ENCODE data around the gene TXNDC17. TPM values are rescaled to one million over a fixed set of nuclear protein-coding genes. Genes with fewer than 3 reads are reported as not detected.

TXNDC17 gene
- total RNA-seq, 2 donors from 2014 or later = 135 to 151 TPM

- Histone ChIP-seq H3K27me3 (ENCODE audit: control insufficient read depth, insufficient read depth, low read length, poor library complexity, severe bottlenecking) (no peaks in the 10 kb centered on the region), H3K27ac (ENCODE audit: low read depth, low read length) (no peak overlapping the region), H3K4me1 (ENCODE audit: control insufficient read depth, insufficient read depth, low read length) (peaks cover 9% of the 10 kb centered on the region), H3K36me3 (ENCODE audit: control insufficient read depth, insufficient read depth, low read length) (no peaks in the 10 kb centered on the region), H3K9ac (ENCODE audit: extremely low read depth, low read length, poor library complexity, severe bottlenecking) (no peak overlapping the region), H3K9me3 (ENCODE audit: control insufficient read depth, low read length) (no peaks in the 10 kb centered on the region), H3K4me3 (ENCODE audit: low read length) (no peak overlapping the region)
- peak; percentile 61 for DNase-seq
- no peak for TF ChIP-seq CTCF (conservative IDR thresholded peaks at IDR 0.05)
- Mint-ChIP-seq H3K27ac (no peak overlapping the region), H3K36me3 (ENCODE audit: low read depth) (no peaks in the 10 kb centered on the region), H3K4me3 (peak overlapping the region; percentile 5), H3K4me1 (peaks cover 26% of the 10 kb centered on the region), H3K27me3 (ENCODE audit: insufficient read depth) (peaks cover 5% of the 10 kb centered on the region), H3K9me3 (no peaks in the 10 kb centered on the region)
- WGBS, 2 experiments (ENCODE audit: insufficient coverage in 1 of 2, insufficient read length in 1 of 2) = 87 to 88% methylated on average over 11 to 14 of the region's 14 CpGs
Measured at GRCh38 chr17:6684881-6685767, 44.3 kb downstream of the TXNDC17 start.

GRCh38 chr17:6686026-6686425 lies 45.2 kb downstream of the TXNDC17 start:
- no peaks in the 10 kb centered on the region for H3K27me3 ChIP-seq (ENCODE audit: control insufficient read depth, insufficient read depth, low read length, poor library complexity, severe bottlenecking)
- no peak overlapping the region for H3K27ac Mint-ChIP-seq
- H3K9me3 ChIP-seq (ENCODE audit: control insufficient read depth, low read length) = no peaks in the 10 kb centered on the region
- peaks cover 7% of the 10 kb centered on the region for H3K27me3 Mint-ChIP-seq (ENCODE audit: insufficient read depth)
- no peaks in the 10 kb centered on the region for H3K36me3 Mint-ChIP-seq (ENCODE audit: low read depth)
- no peak overlapping the region for H3K4me3 ChIP-seq (ENCODE audit: low read length)
- no peak overlapping the region for H3K9ac ChIP-seq (ENCODE audit: extremely low read depth, low read length, poor library complexity, severe bottlenecking)
- H3K36me3 ChIP-seq (ENCODE audit: control insufficient read depth, insufficient read depth, low read length) = no peaks in the 10 kb centered on the region
- 90 to 100% methylated on average over 1 to 4 of the region's 4 CpGs for WGBS, 2 experiments (ENCODE audit: insufficient coverage in 1 of 2, insufficient read length in 1 of 2)
- no peak for DNase-seq
- peaks cover 26% of the 10 kb centered on the region for H3K4me1 Mint-ChIP-seq
- H3K4me3 Mint-ChIP-seq = no peak overlapping the region
- TF ChIP-seq CTCF (conservative IDR thresholded peaks at IDR 0.05) = no peak
- peaks cover 9% of the 10 kb centered on the region for H3K4me1 ChIP-seq (ENCODE audit: control insufficient read depth, insufficient read depth, low read length)
- H3K9me3 Mint-ChIP-seq = no peaks in the 10 kb centered on the region
- no peak overlapping the region for H3K27ac ChIP-seq (ENCODE audit: low read depth, low read length)

- H3K27me3 Mint-ChIP-seq (ENCODE audit: insufficient read depth) = peaks cover 23% of the 10 kb centered on the region
- no peaks in the 10 kb centered on the region for H3K9me3 Mint-ChIP-seq
- H3K36me3 ChIP-seq (ENCODE audit: control insufficient read depth, insufficient read depth, low read length) = no peaks in the 10 kb centered on the region
- H3K27ac ChIP-seq (ENCODE audit: low read depth, low read length) = no peak overlapping the region
- WGBS, 2 experiments (ENCODE audit: insufficient coverage in 1 of 2, insufficient read length in 1 of 2) = 87 to 96% methylated on average over 3 to 9 of the region's 9 CpGs
- H3K27me3 ChIP-seq (ENCODE audit: control insufficient read depth, insufficient read depth, low read length, poor library complexity, severe bottlenecking) = peaks cover 12% of the 10 kb centered on the region
- H3K36me3 Mint-ChIP-seq (ENCODE audit: low read depth) = no peaks in the 10 kb centered on the region
- H3K4me3 Mint-ChIP-seq = no peak overlapping the region
- H3K4me1 ChIP-seq (ENCODE audit: control insufficient read depth, insufficient read depth, low read length) = peaks cover 9% of the 10 kb centered on the region
- DNase-seq = no peak
- TF ChIP-seq CTCF (conservative IDR thresholded peaks at IDR 0.05) = no peak
- no peak overlapping the region for H3K27ac Mint-ChIP-seq
- peaks cover 14% of the 10 kb centered on the region for H3K4me1 Mint-ChIP-seq
- no peaks in the 10 kb centered on the region for H3K9me3 ChIP-seq (ENCODE audit: control insufficient read depth, low read length)
- H3K4me3 ChIP-seq (ENCODE audit: low read length) = no peak overlapping the region
- no peak overlapping the region for H3K9ac ChIP-seq (ENCODE audit: extremely low read depth, low read length, poor library complexity, severe bottlenecking)
Measured at GRCh38 chr17:6688944-6689343, 48.1 kb downstream of the TXNDC17 start.

All from endodermal cell (in vitro differentiated cells).